Activated CD8-positive, alpha-beta T cell treated with anti-CD3 and anti-CD28 coated beads, Interleukin-2, amount 10 ng/mL, durations not matched to agents 7 days and 5 days (primary cell): ENCODE measurements around the gene OR1N2. TPM values are rescaled to one million over a fixed set of nuclear protein-coding genes. Genes with fewer than 3 reads are reported as not detected.
"Not testable (repeated sequence)": the region's sequence is repeated elsewhere in the genome, so short reads cannot be mapped to it uniquely, and the experiment has no call there.

ENCODE experiments used
- ATAC-seq: fragments of 150-1000 bp; cut with Tn5 transposase; one replicate; pipeline ENCODE4 v1.10.0; 2021; ENCODE audit warnings: moderate library complexity
- CTCF ChIA-PET: fragments of 350-600 bp; sonication (Branson Sonifier 250); formaldehyde crosslinking; loops from one replicate; lab custom pipeline; 2021; ENCODE audit warnings: antibody characterized with exemption; lab: Charles Lee
- POLR2A ChIA-PET: fragments of 350-600 bp; sonication (Branson Sonifier 250); formaldehyde crosslinking; loops from one replicate; lab custom pipeline; 2021; ENCODE audit warnings: antibody characterized with exemption; lab: Charles Lee
- DNase-seq: peaks from one replicate; pipeline ENCODE4 v3.0.0-alpha.2; 2020
- H3K27ac Mint-ChIP-seq: one replicate; pipeline ENCODE4 v1.8.0; 2021; ENCODE audit warnings: mild to moderate bottlenecking, mixed read lengths
- H3K27me3 Mint-ChIP-seq: one replicate; pipeline ENCODE4 v1.8.0; 2021; ENCODE audit warnings: low read depth, mixed read lengths
- H3K36me3 Mint-ChIP-seq: one replicate; pipeline ENCODE4 v1.8.0; 2021; ENCODE audit warnings: low read depth, mixed read lengths
- H3K4me1 Mint-ChIP-seq: one replicate; pipeline ENCODE4 v1.8.0; 2021; ENCODE audit warnings: low read depth, mixed read lengths
- H3K4me3 Mint-ChIP-seq: one replicate; pipeline ENCODE4 v1.8.0; 2021; ENCODE audit warnings: mild to moderate bottlenecking, mixed read lengths
- H3K9me3 Mint-ChIP-seq: one replicate; pipeline ENCODE4 v1.8.0; 2022; ENCODE audit warnings: mixed read lengths; ENCODE audit not compliant: insufficient read depth
- total RNA-seq, 2 experiments: library from RNA; stranded (reverse); gene quantifications; one replicate each; pipeline ENCODE4 v1.2.3, GENCODE V29; 2021

OR1N2 gene
- total RNA-seq, 2 experiments from 2014 or later, result not detected

DNA sequence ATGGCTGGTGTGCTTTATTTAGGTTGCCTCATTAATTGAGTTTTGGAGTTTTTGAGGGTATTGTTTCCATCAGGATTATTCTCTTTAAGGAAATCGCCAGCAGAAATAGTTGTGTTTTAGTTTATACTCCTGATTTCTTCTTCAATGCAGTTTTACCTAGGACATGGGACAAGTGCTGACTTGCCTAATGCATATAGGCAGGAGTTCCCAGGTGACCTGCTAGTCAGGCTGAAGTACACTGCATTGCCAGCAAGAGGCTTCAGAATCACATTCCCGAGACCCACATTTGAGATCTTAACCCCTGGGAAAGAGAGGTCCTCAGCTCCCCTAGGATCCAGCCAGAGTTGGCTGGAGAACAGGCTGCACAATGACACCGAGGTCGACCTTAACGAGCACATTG is 1.5 kb upstream of the OR1N2 start:
- CTCF ChIA-PET, result no interaction called here
- Mint-ChIP-seq H3K36me3 (no peaks in the 10 kb centered on the region), H3K4me3 (no peak overlapping the region), H3K4me1 (no peaks in the 10 kb centered on the region), H3K27ac (no peak overlapping the region), H3K9me3 (no peaks in the 10 kb centered on the region), H3K27me3 (peaks cover 38% of the 10 kb centered on the region)
- no peak for DNase-seq
- POLR2A ChIA-PET, result no interaction called here
- no peak for ATAC-seq

DNA sequence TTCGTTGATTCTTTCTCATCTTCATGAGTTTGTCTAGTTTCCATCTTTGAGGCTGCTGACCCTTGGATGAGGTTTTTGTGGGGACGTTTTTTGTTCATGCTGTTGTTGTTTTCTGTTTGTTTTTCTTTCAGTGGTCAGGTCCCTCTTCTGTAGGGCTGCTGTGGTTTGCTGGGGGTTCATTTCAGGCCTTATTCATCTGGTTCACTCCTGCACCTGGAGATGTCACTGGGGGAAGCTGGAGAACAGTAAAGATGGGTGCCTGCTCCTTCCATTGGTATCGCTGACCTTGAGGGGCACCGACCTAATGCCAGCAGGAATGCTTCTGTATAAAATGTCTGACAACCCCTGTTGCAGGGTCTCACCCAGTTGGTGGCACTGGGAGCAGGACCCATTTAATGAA is 8.5 kb downstream of the OR1N2 start:
- CTCF ChIA-PET, result interaction anchor here (2.4 kb wide), 1 partner anchor 11 kb away, joined by 6 read pairs; no protein-coding TSS in a partner anchor
- H3K4me3 Mint-ChIP-seq, result no peak overlapping the region
- H3K9me3 Mint-ChIP-seq, result no peaks in the 10 kb centered on the region
- no peak for ATAC-seq
- peak overlapping the region; percentile 21 for H3K27ac Mint-ChIP-seq
- peaks cover 13% of the 10 kb centered on the region for H3K27me3 Mint-ChIP-seq
- POLR2A ChIA-PET, result no interaction called here
- peaks cover 11% of the 10 kb centered on the region for H3K36me3 Mint-ChIP-seq
- DNase-seq, result no peak
- H3K4me1 Mint-ChIP-seq, result peaks cover 26% of the 10 kb centered on the region

DNA sequence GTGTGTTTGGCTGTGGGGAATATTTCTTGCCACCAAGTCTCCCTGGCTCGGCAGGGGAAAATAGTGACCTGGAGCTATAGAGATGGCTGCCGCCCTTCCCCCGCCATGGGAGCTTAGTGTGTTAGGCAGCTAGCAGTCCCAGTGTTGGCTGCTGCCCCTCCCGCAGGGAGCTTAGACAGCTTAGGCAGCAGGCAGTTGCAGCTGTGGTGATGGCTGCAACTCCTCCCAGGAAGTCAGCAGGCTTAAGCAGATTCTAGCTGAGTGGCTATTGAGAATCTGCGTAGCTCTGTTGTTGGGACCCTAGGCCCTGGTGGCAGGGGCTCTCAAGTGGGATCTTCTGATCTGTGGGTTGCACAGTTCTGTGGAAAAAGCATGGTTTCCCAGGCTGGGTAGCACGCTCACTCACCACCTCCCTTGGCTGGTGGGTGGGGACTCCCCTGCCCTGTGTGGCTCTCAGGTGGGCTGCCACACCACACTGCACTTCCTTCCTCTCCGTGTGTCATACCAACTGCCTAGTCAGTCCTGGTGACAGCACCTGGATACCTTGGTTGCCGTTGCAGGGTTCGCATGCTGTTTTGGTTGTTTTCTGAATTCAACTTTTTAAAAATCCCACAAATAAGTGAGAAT is 9.3 kb downstream of the OR1N2 start:
- ATAC-seq, result peak; percentile 92
- peak; percentile 70 for DNase-seq
- peaks cover 11% of the 10 kb centered on the region for H3K36me3 Mint-ChIP-seq
- H3K4me1 Mint-ChIP-seq, result peaks cover 26% of the 10 kb centered on the region
- no peaks in the 10 kb centered on the region for H3K9me3 Mint-ChIP-seq
- peak overlapping the region; percentile 85 for H3K27ac Mint-ChIP-seq
- H3K27me3 Mint-ChIP-seq, result peaks cover 13% of the 10 kb centered on the region
- ChIA-PET POLR2A (no interaction called here), CTCF (interaction anchor here (2.4 kb wide), 1 partner anchor 10 kb away, joined by 6 read pairs; no protein-coding TSS in a partner anchor)
- H3K4me3 Mint-ChIP-seq, result peak overlapping the region; percentile 52

DNA sequence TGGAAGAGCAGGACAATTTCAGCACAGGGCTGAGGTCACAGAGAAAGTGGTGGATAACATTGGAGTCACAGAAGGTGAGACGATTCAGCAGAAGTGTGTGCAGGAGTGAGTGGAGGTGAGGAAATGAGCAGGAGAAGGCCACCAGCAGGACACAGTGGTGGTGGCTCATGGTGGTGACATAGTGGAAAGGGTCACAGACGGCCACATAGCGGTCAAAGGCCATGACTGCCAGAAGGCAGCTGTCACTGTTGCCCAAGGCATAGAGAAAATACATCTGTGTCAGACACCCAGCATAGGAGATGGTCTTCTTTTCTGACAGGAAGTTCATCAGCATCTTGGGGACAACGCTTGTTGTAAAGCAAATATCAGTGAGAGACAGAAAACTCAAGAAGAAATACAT is 15.0 kb downstream of the OR1N2 start:
- ChIA-PET CTCF (interaction anchor here (1.1 kb wide), 1 partner anchor 17 kb away, joined by 3 read pairs; no protein-coding TSS in a partner anchor), POLR2A (no interaction called here)
- H3K9me3 Mint-ChIP-seq, result no peaks in the 10 kb centered on the region
- no peak for ATAC-seq
- H3K27me3 Mint-ChIP-seq, result no peaks in the 10 kb centered on the region
- H3K4me1 Mint-ChIP-seq, result peaks cover 18% of the 10 kb centered on the region
- H3K27ac Mint-ChIP-seq, result no peak overlapping the region
- no peak overlapping the region for H3K4me3 Mint-ChIP-seq
- no peaks in the 10 kb centered on the region for H3K36me3 Mint-ChIP-seq
- DNase-seq, result no peak

DNA sequence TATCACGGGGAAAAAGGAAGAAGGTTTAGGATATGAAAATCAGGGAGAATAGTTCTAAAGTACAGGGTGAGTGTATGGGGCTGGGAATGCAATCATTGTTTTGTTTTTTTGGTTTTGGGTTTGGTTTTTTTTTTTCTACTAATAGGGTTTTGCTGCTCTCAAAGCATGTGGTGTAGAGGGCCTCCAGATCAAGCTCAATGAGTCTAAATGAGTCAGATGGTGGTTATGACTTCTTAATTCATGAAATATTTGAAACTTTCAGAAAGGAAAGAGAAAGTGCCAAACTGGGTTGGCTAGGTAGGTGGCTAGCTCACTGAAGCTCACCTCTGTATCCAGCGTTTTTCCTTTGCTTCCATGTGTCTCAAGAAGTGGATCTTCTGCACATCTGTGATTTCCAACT is 19.5 kb downstream of the OR1N2 start:
- Mint-ChIP-seq H3K4me1 (peaks cover 15% of the 10 kb centered on the region), H3K9me3 (no peaks in the 10 kb centered on the region), H3K27ac (no peak overlapping the region), H3K36me3 (no peaks in the 10 kb centered on the region), H3K4me3 (no peak overlapping the region), H3K27me3 (no peaks in the 10 kb centered on the region)
- DNase-seq, result no peak
- ChIA-PET CTCF (interaction anchor here (1.2 to 1.5 kb wide), 2 partner anchors 10 kb away, joined by 3 to 6 read pairs; no protein-coding TSS in a partner anchor), POLR2A (no interaction called here)
- peak; percentile 65 for ATAC-seq

DNA sequence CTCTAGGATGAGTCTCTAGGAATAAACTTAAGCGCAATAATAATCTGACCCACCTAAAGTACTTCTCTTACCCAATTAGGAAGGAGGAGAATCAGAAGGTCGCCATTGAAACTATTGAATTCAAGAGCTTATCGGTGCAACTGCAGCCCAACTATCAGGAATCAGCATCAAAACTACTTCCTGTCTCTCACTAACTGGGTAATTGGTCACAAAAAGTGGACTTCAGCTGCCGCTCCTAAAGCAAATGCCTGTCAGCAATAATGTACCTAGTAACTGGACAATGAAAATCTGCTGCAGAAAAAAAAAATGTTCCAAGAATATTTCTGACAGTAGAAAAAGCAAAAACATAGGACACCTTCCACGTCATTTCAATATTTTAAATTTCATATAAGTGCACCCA is 27.0 kb downstream of the OR1N2 start:
- POLR2A ChIA-PET, result no interaction called here
- DNase-seq, result no peak
- no peaks in the 10 kb centered on the region for H3K9me3 Mint-ChIP-seq
- CTCF ChIA-PET, result no interaction called here
- no peaks in the 10 kb centered on the region for H3K27me3 Mint-ChIP-seq
- ATAC-seq, result no peak
- H3K4me1 Mint-ChIP-seq, result no peaks in the 10 kb centered on the region
- H3K27ac Mint-ChIP-seq, result no peak overlapping the region
- no peak overlapping the region for H3K4me3 Mint-ChIP-seq
- no peaks in the 10 kb centered on the region for H3K36me3 Mint-ChIP-seq

DNA sequence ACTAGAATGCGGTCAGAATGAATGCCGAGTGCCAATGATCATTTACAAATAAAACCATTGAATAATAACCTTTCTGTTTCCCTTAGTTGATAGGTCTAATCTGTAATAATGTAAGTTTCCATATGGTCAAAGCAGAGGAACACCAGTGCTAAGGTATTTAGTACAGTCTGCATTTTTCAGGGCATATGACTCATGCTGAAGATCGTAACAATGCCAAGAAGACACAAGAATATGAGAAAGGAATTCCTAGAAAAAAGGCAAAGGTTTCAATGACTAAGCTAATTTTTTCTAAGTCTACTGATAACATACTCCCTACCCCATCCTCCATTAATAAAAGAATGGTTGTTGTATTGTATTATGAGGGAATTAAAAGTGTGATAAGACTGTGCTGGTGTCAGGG is 27.4 kb downstream of the OR1N2 start:
- no peaks in the 10 kb centered on the region for H3K4me1 Mint-ChIP-seq
- H3K9me3 Mint-ChIP-seq, result no peaks in the 10 kb centered on the region
- no peaks in the 10 kb centered on the region for H3K27me3 Mint-ChIP-seq
- POLR2A ChIA-PET, result no interaction called here
- CTCF ChIA-PET, result no interaction called here
- ATAC-seq (no peak), DNase-seq (no peak)
- H3K27ac Mint-ChIP-seq, result no peak overlapping the region
- H3K4me3 Mint-ChIP-seq, result no peak overlapping the region
- H3K36me3 Mint-ChIP-seq, result no peaks in the 10 kb centered on the region

DNA sequence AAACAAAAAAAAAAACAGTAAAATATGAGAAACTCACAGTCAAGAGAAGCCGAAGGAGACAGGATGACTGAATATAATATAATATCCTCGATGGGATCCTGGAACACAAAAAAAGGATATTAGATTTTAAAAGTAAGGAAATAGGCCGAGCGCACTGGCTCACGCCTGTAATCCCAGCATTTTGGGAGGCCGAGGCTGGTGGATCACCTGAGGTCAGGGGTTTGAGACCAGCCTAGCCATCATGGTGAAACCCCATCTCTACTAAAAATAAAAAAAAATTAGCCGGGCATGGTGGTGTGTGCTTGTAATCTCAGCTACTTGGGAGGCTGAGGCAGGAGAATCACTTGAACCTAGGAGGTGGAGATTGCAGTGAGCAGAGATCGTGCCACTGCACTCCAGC is 30.4 kb downstream of the OR1N2 start, which contains the start of gene OR1L8:
Gene OR1L8, minus strand, starts transcription at position 101 of the 400 bp plus-strand sequence. CDS start 14,907 bp downstream, outside the sequence.
- H3K9me3 Mint-ChIP-seq, DNase-seq, H3K27ac Mint-ChIP-seq, ATAC-seq, H3K4me1 Mint-ChIP-seq, POLR2A ChIA-PET, H3K4me3 Mint-ChIP-seq, H3K27me3 Mint-ChIP-seq, H3K36me3 Mint-ChIP-seq: not testable (repeated sequence)
- CTCF ChIA-PET, result interaction anchor here (1.1 kb wide), 1 partner anchor 10 kb away, joined by 3 read pairs; no protein-coding TSS in a partner anchor

Other genes starting within 250 kb of the OR1N2 start
- under 1 TPM; 0.26 to 0.37 TPM for gene PTGS1, start 182.1 kb upstream of the OR1N2 start, total RNA-seq
- not detected for gene OR1J1, start 75.2 kb upstream of the OR1N2 start, total RNA-seq
- gene OR1J2, start 42.3 kb upstream of the OR1N2 start, total RNA-seq, result not detected
- not detected for gene OR1J4, start 34.0 kb upstream of the OR1N2 start, total RNA-seq
- gene OR1N1, start 25.8 kb upstream of the OR1N2 start, total RNA-seq, result not detected
- gene OR1L8, start 30.3 kb downstream of the OR1N2 start, total RNA-seq, result not detected
- not detected for gene OR1Q1, start 61.6 kb downstream of the OR1N2 start, total RNA-seq
- gene OR1B1, start 104.5 kb downstream of the OR1N2 start, total RNA-seq, result not detected
- gene OR1L1, start 108.6 kb downstream of the OR1N2 start, total RNA-seq, result not detected
- gene OR1L3, start 122.0 kb downstream of the OR1N2 start, total RNA-seq, result not detected
- gene OR1L4, start 170.9 kb downstream of the OR1N2 start, total RNA-seq, result not detected
- gene OR1L6, start 189.2 kb downstream of the OR1N2 start, total RNA-seq, result not detected
- gene OR5C1, start 235.8 kb downstream of the OR1N2 start, total RNA-seq, result not detected
- not detected for gene OR1K1, start 247.0 kb downstream of the OR1N2 start, total RNA-seq